ENCODE results near the gene AADACL4. TPM values are rescaled to one million over a fixed set of nuclear protein-coding genes. Genes with fewer than 3 reads are reported as not detected.

The AADACL4 gene
- total and polyA plus RNA-seq, 12 donors, result not detected

GRCh38 chr1:12640237-12640957 lies 3.5 kb upstream of the AADACL4 start:
- ATAC-seq (no peak), DNase-seq (no peak)
- intact Hi-C loops (cut with DNase I), result no loop called here
- Histone ChIP-seq H3K27ac (no peak overlapping the region), H3K27me3 (no peaks in the 10 kb centered on the region), H3K36me3 (no peaks in the 10 kb centered on the region), H3K9me3 (peaks cover 0 to 43% (median 23%) of the 10 kb centered on the region in 11 donors), H3K4me1 (peaks cover 0 to 18% (median 12%) of the 10 kb centered on the region in 9 donors), H3K4me3 (no peak overlapping the region)
- 92 to 93% methylated on average over 7 of the region's 7 CpGs for WGBS, 2 donors
- TF ChIP-seq CTCF (IDR thresholded peaks at IDR 0.05), result no peak

GRCh38 chr1:12640958-12641272 lies 3.0 kb upstream of the AADACL4 start:
- H3K27ac ChIP-seq, result no peak overlapping the region
- no peaks in the 10 kb centered on the region for H3K36me3 ChIP-seq
- DNase-seq, result no peak
- intact Hi-C loops (cut with DNase I), result no loop called here
- H3K9me3 ChIP-seq, result peaks cover 0 to 43% (median 23%) of the 10 kb centered on the region in 11 donors
- H3K27me3 ChIP-seq, result no peaks in the 10 kb centered on the region
- no peak overlapping the region for H3K4me3 ChIP-seq
- H3K4me1 ChIP-seq, result peaks cover 0 to 16% (median 11%) of the 10 kb centered on the region in 9 donors
- no peak for ATAC-seq
- TF ChIP-seq CTCF (IDR thresholded peaks at IDR 0.05), result no peak

GRCh38 chr1:12643079-12643478 lies 806 bp upstream of the AADACL4 start:
- Histone ChIP-seq H3K4me3 (no peak overlapping the region), H3K36me3 (no peaks in the 10 kb centered on the region), H3K27ac (no peak overlapping the region), H3K9me3 (peaks cover 0 to 39% (median 23%) of the 10 kb centered on the region in 11 donors), H3K27me3 (no peaks in the 10 kb centered on the region), H3K4me1 (no peaks in the 10 kb centered on the region)
- intact Hi-C loops (cut with DNase I), result no loop called here
- DNase-seq (no peak), ATAC-seq (no peak)
- WGBS, 2 donors, result 90 to 92% methylated on average over 2 of the region's 2 CpGs
- no peak for TF ChIP-seq CTCF (IDR thresholded peaks at IDR 0.05)

- DNase-seq, result no peak
- no peaks in the 10 kb centered on the region for H3K36me3 ChIP-seq
- intact Hi-C loops (cut with DNase I), result no loop called here
- no peak overlapping the region for H3K27ac ChIP-seq
- no peak for TF ChIP-seq CTCF (IDR thresholded peaks at IDR 0.05)
- H3K9me3 ChIP-seq, result peaks cover 0 to 31% (median 22%) of the 10 kb centered on the region in 11 donors
- WGBS, 2 donors, result 91% methylated on average over 2 of the region's 2 CpGs
- ATAC-seq, result no peak
- H3K4me1 ChIP-seq, result no peaks in the 10 kb centered on the region
- H3K27me3 ChIP-seq, result no peaks in the 10 kb centered on the region
- no peak overlapping the region for H3K4me3 ChIP-seq
These were observed 352 bp downstream of the AADACL4 start for GRCh38 chr1:12644237-12644636.

All from heart right ventricle (tissue), 16 donors.